Left lung (tissue), 10 donors: ENCODE data around the gene EBF3. TPM values are rescaled to one million over a fixed set of nuclear protein-coding genes. Genes with fewer than 3 reads are reported as not detected.

ENCODE experiments used
- ATAC-seq: fragments of 200-7000 bp; cut with Tn5 transposase; one replicate; pipeline ENCODE4 v1.9.1; 2020; ENCODE audit warnings: moderate library complexity
- DNase-seq, 4 donors: peaks; one replicate each; pipeline ENCODE4 v3.0.0-alpha.2; 2013 to 2020
- H3K27ac ChIP-seq, 2 donors: fragments of 200-600 bp; sonication (generic) in 1 of 2; one replicate each; pipeline versions ENCODE4 v1.5.0 to v1.8.0; 2020 to 2021
- H3K27me3 ChIP-seq, 2 donors: fragments of 200-600 bp; sonication (generic) in 1 of 2; one replicate each; pipeline versions ENCODE4 v1.5.0 to v1.8.0; 2020 to 2021
- H3K36me3 ChIP-seq, 2 donors: fragments of 200-600 bp; sonication (generic) in 1 of 2; one replicate each; pipeline versions ENCODE4 v1.5.0 to v1.8.0; 2020 to 2021
- H3K4me1 ChIP-seq, 2 donors: fragments of 200-600 bp; one replicate each; pipeline ENCODE4 v1.8.0; 2021
- H3K4me3 ChIP-seq, 2 donors: fragments of 200-600 bp; sonication (generic) in 1 of 2; one replicate each; pipeline versions ENCODE4 v1.5.0 to v1.8.0; 2020 to 2021; ENCODE audit warnings: mild to moderate bottlenecking in 1 of 2
- H3K9me3 ChIP-seq, 2 donors: fragments of 200-600 bp; sonication (generic) in 1 of 2; one replicate each; pipeline versions ENCODE4 v1.5.0 to v1.8.0; 2020 to 2021
- CTCF ChIP-seq, 2 donors: fragments of 200-600 bp; sonication (generic) in 1 of 2; IDR thresholded peaks; one replicate each; pipeline versions ENCODE4 v1.5.0 to v1.8.0; 2021; ENCODE audit warnings: antibody characterized with exemption in 2 of 2
- intact Hi-C, 2 donors: fragments of 100-400 bp; cut with DNase I; formaldehyde crosslinking; loops; one replicate each; pipeline versions ENCODE4 v1.11.2 to v1.14.2; 2022
- polyA plus RNA-seq, 6 donors: library from polyadenylated mRNA; unstranded; fragments of 120-200 nt; gene quantifications; one replicate each; pipeline ENCODE4 v1.2.1, GENCODE V29; 2013; ENCODE audit not compliant: insufficient read length in 6 of 6
- total RNA-seq, 2 donors: library from RNA; stranded (reverse); fragmentation: NEBNext Ultra II Directional; extraction: Animal tissue kit (Norgen Biotek cat#: 25700); gene quantifications; one replicate each; pipeline ENCODE4 v1.2.1, GENCODE V29; 2021
- donor health status: DM: no; HTN: yes; CAD: no.
- donor health status: DM: no; HTN: no; CAD: no.

The EBF3 gene
- total and polyA plus RNA-seq, 8 donors: 0.10 to 2.0 (median 1.4) TPM; not detected in 1

- ATAC-seq: no peak
- Histone ChIP-seq H3K9me3 (peaks cover 0 to 2% of the 10 kb centered on the region in 2 donors), H3K27ac (no peak overlapping the region), H3K4me3 (no peak overlapping the region), H3K27me3 (no peaks in the 10 kb centered on the region), H3K36me3 (no peaks in the 10 kb centered on the region), H3K4me1 (no peaks in the 10 kb centered on the region)
- intact Hi-C loops: no loop called here
- TF ChIP-seq CTCF (IDR thresholded peaks at IDR 0.05): no peak
- DNase-seq: no peak
These were observed 138.2 kb downstream of the EBF3 start for GRCh38 chr10:129825826-129826225.

GRCh38 chr10:129825221-129825620 is 138.9 kb downstream of the EBF3 start:
- Histone ChIP-seq H3K36me3 (no peaks in the 10 kb centered on the region), H3K27me3 (no peaks in the 10 kb centered on the region), H3K27ac (no peak overlapping the region), H3K9me3 (peaks cover 0 to 2% of the 10 kb centered on the region in 2 donors), H3K4me3 (no peak overlapping the region), H3K4me1 (no peaks in the 10 kb centered on the region)
- ATAC-seq: no peak
- intact Hi-C loops: no loop called here
- no peak for TF ChIP-seq CTCF (IDR thresholded peaks at IDR 0.05)
- DNase-seq: no peak

- Histone ChIP-seq H3K4me3 (no peak overlapping the region), H3K4me1 (no peaks in the 10 kb centered on the region), H3K27me3 (no peaks in the 10 kb centered on the region), H3K36me3 (no peaks in the 10 kb centered on the region), H3K27ac (no peak overlapping the region), H3K9me3 (peaks cover 0 to 8% of the 10 kb centered on the region in 2 donors)
- DNase-seq (no peak), ATAC-seq (no peak)
- intact Hi-C loops: no loop called here
- TF ChIP-seq CTCF (IDR thresholded peaks at IDR 0.05): no peak
These were observed 143.6 kb downstream of the EBF3 start for GRCh38 chr10:129820451-129820850.

GRCh38 chr10:129816656-129817045 is 147.4 kb downstream of the EBF3 start:
- peaks cover 0 to 2% of the 10 kb centered on the region in 2 donors for H3K27me3 ChIP-seq
- no peak for ATAC-seq
- H3K36me3 ChIP-seq: no peaks in the 10 kb centered on the region
- no peak overlapping the region for H3K27ac ChIP-seq
- intact Hi-C loops: no loop called here
- DNase-seq: no peak
- no peak overlapping the region for H3K4me3 ChIP-seq
- no peaks in the 10 kb centered on the region for H3K4me1 ChIP-seq
- peaks cover 0 to 6% of the 10 kb centered on the region in 2 donors for H3K9me3 ChIP-seq
- no peak for TF ChIP-seq CTCF (IDR thresholded peaks at IDR 0.05)

GRCh38 chr10:129815898-129816655 is 148.0 kb downstream of the EBF3 start:
- no peak for ATAC-seq
- no peak for TF ChIP-seq CTCF (IDR thresholded peaks at IDR 0.05)
- Histone ChIP-seq H3K36me3 (no peaks in the 10 kb centered on the region), H3K27ac (no peak overlapping the region), H3K4me3 (no peak overlapping the region), H3K9me3 (peaks cover 0 to 6% of the 10 kb centered on the region in 2 donors), H3K4me1 (no peaks in the 10 kb centered on the region), H3K27me3 (peaks cover 0 to 8% of the 10 kb centered on the region in 2 donors)
- intact Hi-C loops: no loop called here
- DNase-seq: no peak
